Ovary (tissue), 3 donors: ENCODE data around the gene NPAS2.

ENCODE experiments used
- CTCF ChIP-seq, 3 donors: fragments of 450-650 bp in 2 of 3; fragments of 200-600 bp in 1 of 3; IDR thresholded peaks; one replicate each; pipeline versions ENCODE4 v1.5.1 to v1.8.0; 2016 to 2022; ENCODE audit warnings: antibody characterized with exemption in 3 of 3, mild to moderate bottlenecking in 1 of 3
- EP300 ChIP-seq: sonication (generic); formaldehyde crosslinking; IDR thresholded peaks from one replicate; pipeline ENCODE4 v1.6.1; 2017; ENCODE audit warnings: antibody characterized with exemption
- POLR2A ChIP-seq: fragments of 450-650 bp; IDR thresholded peaks from one replicate; pipeline ENCODE4 v1.6.1; 2017; ENCODE audit warnings: antibody characterized with exemption, mild to moderate bottlenecking, moderate library complexity
- donor health status: DM: no; HTN: no; CAD: no.

- TF ChIP-seq POLR2A (no peak), CTCF (IDR thresholded peaks at IDR 0.05) (no peak), EP300 (no peak)
Measured at GRCh38 chr2:100953406-100954043, 133.6 kb downstream of the NPAS2 start.
